Measurements from ENCODE around the gene CCM2L. TPM values are rescaled to one million over a fixed set of nuclear protein-coding genes. Genes with fewer than 3 reads are reported as not detected.

CCM2L gene
- 6.3 TPM for total RNA-seq (ENCODE audit: unreplicated experiment)
- long read RNA-seq: 0 reads

DNA sequence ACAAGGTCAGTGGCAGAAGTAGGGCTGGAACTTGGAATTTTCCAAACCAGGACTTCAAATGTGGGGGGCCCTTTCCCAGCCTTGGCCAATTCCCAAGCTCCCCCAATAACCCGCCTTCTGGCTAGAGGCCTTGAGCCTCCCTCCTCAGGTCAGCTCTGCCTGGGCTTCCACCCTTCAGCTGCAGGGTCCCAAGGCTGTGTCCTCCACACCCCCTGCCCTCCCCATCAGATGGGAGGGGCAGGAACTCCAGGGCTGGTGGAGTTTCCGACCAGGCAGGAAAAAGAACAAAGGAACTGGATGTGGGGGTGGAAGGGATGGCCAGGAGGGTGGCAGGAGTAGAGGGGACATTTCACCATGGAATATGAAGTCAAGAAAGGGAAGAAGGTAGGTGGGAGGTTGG lies at the start of gene CCM2L:
CCM2L (plus strand) TSS at position 338 of the 400 bp plus-strand sequence; CDS start at position 355, 17 bp downstream.
- Mint-ChIP-seq H3K4me1 (ENCODE audit: low read depth, unreplicated experiment) (peaks cover 11% of the 10 kb centered on the region), H3K36me3 (ENCODE audit: unreplicated experiment) (no peaks in the 10 kb centered on the region), H3K27me3 (ENCODE audit: unreplicated experiment) (peaks cover 8% of the 10 kb centered on the region), H3K27ac (ENCODE audit: unreplicated experiment) (no peak within 1 kb of the TSS), H3K9me3 (ENCODE audit: unreplicated experiment) (peaks cover 2% of the 10 kb centered on the region), H3K4me3 (ENCODE audit: unreplicated experiment) (no peak within 1 kb of the TSS)
- DNase-seq: no peak
- no peak for TF ChIP-seq CTCF (IDR thresholded peaks at IDR 0.05; ENCODE audit: partially characterized antibody, unreplicated experiment)

GRCh38 chr20:31962761-31963160 lies 47.5 kb upstream of the CCM2L start:
- no peak for TF ChIP-seq CTCF (IDR thresholded peaks at IDR 0.05; ENCODE audit: partially characterized antibody, unreplicated experiment)
- peak overlapping the region; percentile 98 for H3K27ac Mint-ChIP-seq (ENCODE audit: unreplicated experiment)

DNA sequence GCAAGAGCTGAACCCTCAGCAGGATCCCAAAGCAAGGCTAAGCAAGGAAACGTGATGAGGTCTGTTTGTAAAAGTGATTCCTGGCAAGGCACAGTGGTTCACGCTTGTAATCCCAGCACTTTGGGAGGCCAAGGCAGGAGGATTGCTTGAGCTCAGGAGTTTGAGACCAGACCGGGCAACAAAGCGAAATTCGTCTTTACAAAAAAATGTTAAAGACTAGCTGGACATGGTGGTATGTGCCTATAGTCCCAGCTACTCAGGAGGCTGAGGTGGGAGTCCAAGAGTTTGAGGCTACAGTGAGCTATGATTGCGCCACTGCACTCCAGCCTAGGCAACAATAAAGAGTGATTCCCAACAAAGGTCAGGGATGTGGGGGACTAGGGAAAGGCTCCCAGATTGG lies 46.3 kb upstream of the CCM2L start:
- H3K4me3 Mint-ChIP-seq (ENCODE audit: unreplicated experiment): peak overlapping the region; percentile 79
- peaks cover 37% of the 10 kb centered on the region for H3K9me3 Mint-ChIP-seq (ENCODE audit: unreplicated experiment)
- peaks cover 69% of the 10 kb centered on the region for H3K4me1 Mint-ChIP-seq (ENCODE audit: low read depth, unreplicated experiment)
- peak overlapping the region; percentile 98 for H3K27ac Mint-ChIP-seq (ENCODE audit: unreplicated experiment)
- peaks cover 30% of the 10 kb centered on the region for H3K27me3 Mint-ChIP-seq (ENCODE audit: unreplicated experiment)
- TF ChIP-seq CTCF (IDR thresholded peaks at IDR 0.05; ENCODE audit: partially characterized antibody, unreplicated experiment): no peak
- DNase-seq: no peak
- H3K36me3 Mint-ChIP-seq (ENCODE audit: unreplicated experiment): no peaks in the 10 kb centered on the region

More at GRCh38 chr20:31962761-31963160, 47.5 kb upstream of the CCM2L start:
- peak overlapping the region; percentile 73 for H3K4me3 Mint-ChIP-seq (ENCODE audit: unreplicated experiment)
- peaks cover 38% of the 10 kb centered on the region for H3K9me3 Mint-ChIP-seq (ENCODE audit: unreplicated experiment)
- H3K27me3 Mint-ChIP-seq (ENCODE audit: unreplicated experiment): peaks cover 30% of the 10 kb centered on the region
- H3K4me1 Mint-ChIP-seq (ENCODE audit: low read depth, unreplicated experiment): peaks cover 75% of the 10 kb centered on the region
- DNase-seq: peak; percentile 90
- H3K36me3 Mint-ChIP-seq (ENCODE audit: unreplicated experiment): no peaks in the 10 kb centered on the region

- H3K27ac Mint-ChIP-seq (ENCODE audit: unreplicated experiment): peak overlapping the region; percentile 90
- H3K9me3 Mint-ChIP-seq (ENCODE audit: unreplicated experiment): peaks cover 42% of the 10 kb centered on the region
- peaks cover 66% of the 10 kb centered on the region for H3K4me1 Mint-ChIP-seq (ENCODE audit: low read depth, unreplicated experiment)
- peaks cover 6% of the 10 kb centered on the region for H3K36me3 Mint-ChIP-seq (ENCODE audit: unreplicated experiment)
- no peak for TF ChIP-seq CTCF (IDR thresholded peaks at IDR 0.05; ENCODE audit: partially characterized antibody, unreplicated experiment)
- H3K4me3 Mint-ChIP-seq (ENCODE audit: unreplicated experiment): peak overlapping the region; percentile 90
- peaks cover 33% of the 10 kb centered on the region for H3K27me3 Mint-ChIP-seq (ENCODE audit: unreplicated experiment)
- no peak for DNase-seq
Measured at GRCh38 chr20:31966991-31967655, 43.1 kb upstream of the CCM2L start.

- Mint-ChIP-seq H3K36me3 (ENCODE audit: unreplicated experiment) (peaks cover 6% of the 10 kb centered on the region), H3K27me3 (ENCODE audit: unreplicated experiment) (peaks cover 27% of the 10 kb centered on the region), H3K4me3 (ENCODE audit: unreplicated experiment) (peak within 1 kb of the TSS; percentile 90), H3K27ac (ENCODE audit: unreplicated experiment) (peak within 1 kb of the TSS; percentile 90), H3K9me3 (ENCODE audit: unreplicated experiment) (peaks cover 36% of the 10 kb centered on the region), H3K4me1 (ENCODE audit: low read depth, unreplicated experiment) (peaks cover 68% of the 10 kb centered on the region)
- DNase-seq: peak; percentile 96
- TF ChIP-seq CTCF (IDR thresholded peaks at IDR 0.05; ENCODE audit: partially characterized antibody, unreplicated experiment): no peak
Measured at GRCh38 chr20:31967830-31968249, 42.4 kb upstream of the CCM2L start, which contains the start of gene XKR7. TSS of gene XKR7 (plus strand) at chr20:31968151. CDS start at chr20:31968176, 25 bp downstream.
